ENCODE data around the gene CCDC33. TPM values are rescaled to one million over a fixed set of nuclear protein-coding genes. Genes with fewer than 3 reads are reported as not detected.

The CCDC33 gene
- total RNA-seq, 2 donors from 2014 or later, result 0.10 to 0.21 TPM

DNA sequence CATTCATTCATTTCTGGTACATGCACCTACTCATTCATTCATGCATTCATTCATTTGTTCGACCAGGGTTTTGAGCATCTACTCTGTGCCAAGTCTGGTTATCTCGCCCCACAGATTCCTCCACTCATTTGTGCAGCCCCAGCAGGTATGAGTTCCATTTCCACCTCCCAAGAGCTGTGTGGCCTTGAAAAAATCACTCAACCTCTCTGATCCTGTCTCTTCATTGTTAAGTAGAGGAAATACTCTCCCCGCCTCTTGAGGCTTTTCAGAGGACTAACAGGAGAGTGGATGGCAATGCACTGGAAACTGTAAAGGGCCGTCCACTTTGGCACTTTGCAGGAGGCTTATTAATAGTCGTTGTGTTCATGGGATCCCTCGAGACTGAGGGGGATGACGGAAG is 69.6 kb downstream of the CCDC33 start:
- TF ChIP-seq, protein P1, sequence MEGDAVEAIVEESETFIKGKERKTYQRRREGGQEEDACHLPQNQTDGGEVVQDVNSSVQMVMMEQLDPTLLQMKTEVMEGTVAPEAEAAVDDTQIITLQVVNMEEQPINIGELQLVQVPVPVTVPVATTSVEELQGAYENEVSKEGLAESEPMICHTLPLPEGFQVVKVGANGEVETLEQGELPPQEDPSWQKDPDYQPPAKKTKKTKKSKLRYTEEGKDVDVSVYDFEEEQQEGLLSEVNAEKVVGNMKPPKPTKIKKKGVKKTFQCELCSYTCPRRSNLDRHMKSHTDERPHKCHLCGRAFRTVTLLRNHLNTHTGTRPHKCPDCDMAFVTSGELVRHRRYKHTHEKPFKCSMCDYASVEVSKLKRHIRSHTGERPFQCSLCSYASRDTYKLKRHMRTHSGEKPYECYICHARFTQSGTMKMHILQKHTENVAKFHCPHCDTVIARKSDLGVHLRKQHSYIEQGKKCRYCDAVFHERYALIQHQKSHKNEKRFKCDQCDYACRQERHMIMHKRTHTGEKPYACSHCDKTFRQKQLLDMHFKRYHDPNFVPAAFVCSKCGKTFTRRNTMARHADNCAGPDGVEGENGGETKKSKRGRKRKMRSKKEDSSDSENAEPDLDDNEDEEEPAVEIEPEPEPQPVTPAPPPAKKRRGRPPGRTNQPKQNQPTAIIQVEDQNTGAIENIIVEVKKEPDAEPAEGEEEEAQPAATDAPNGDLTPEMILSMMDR (IDR thresholded peaks at IDR 0.05), result no peak
- intact Hi-C loops (cut with DNase I), result no loop called here
- Histone ChIP-seq H3K4me1 (no peaks in the 10 kb centered on the region), H3K27ac (no peak overlapping the region), H3K36me3 (no peaks in the 10 kb centered on the region), H3K9ac (ENCODE audit: low read depth in 2 of 2, low read length in 2 of 2) (no peak overlapping the region), H3K4me3 (no peak overlapping the region), H3K9me3 (no peaks in the 10 kb centered on the region), H3K27me3 (no peaks in the 10 kb centered on the region)
- DNase-seq, result no peak

DNA sequence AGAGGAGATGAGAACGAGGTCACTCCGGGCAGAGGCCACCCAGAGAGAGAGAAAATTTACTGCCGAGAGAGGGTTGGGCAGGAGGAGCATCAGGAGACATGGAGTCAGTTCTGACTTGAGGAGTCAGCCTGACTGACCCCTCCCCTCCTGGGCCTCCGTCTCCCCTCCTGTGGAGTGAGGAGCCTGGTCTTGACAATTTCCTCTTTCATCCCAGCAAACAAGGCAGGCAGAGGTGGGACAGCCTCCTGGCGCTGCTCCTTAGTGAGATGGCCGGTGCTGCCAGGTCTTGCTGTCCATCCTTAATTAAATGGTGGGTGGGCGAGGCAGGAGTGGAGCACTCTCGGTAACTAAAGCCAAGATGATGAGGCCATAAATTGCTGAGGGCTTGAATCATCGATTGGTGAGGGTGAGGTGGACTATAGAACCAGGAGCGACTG is 70.7 kb downstream of the CCDC33 start:
- no peak overlapping the region for H3K4me3 ChIP-seq
- no peaks in the 10 kb centered on the region for H3K4me1 ChIP-seq
- no peak overlapping the region for H3K9ac ChIP-seq (ENCODE audit: low read depth in 2 of 2, low read length in 2 of 2)
- H3K27ac ChIP-seq, result no peak overlapping the region
- H3K36me3 ChIP-seq, result no peaks in the 10 kb centered on the region
- no peak for DNase-seq
- H3K27me3 ChIP-seq, result no peaks in the 10 kb centered on the region
- no peaks in the 10 kb centered on the region for H3K9me3 ChIP-seq
- TF ChIP-seq, protein P1 (IDR thresholded peaks at IDR 0.05), result no peak
- intact Hi-C loops (cut with DNase I), result no loop called here

DNA sequence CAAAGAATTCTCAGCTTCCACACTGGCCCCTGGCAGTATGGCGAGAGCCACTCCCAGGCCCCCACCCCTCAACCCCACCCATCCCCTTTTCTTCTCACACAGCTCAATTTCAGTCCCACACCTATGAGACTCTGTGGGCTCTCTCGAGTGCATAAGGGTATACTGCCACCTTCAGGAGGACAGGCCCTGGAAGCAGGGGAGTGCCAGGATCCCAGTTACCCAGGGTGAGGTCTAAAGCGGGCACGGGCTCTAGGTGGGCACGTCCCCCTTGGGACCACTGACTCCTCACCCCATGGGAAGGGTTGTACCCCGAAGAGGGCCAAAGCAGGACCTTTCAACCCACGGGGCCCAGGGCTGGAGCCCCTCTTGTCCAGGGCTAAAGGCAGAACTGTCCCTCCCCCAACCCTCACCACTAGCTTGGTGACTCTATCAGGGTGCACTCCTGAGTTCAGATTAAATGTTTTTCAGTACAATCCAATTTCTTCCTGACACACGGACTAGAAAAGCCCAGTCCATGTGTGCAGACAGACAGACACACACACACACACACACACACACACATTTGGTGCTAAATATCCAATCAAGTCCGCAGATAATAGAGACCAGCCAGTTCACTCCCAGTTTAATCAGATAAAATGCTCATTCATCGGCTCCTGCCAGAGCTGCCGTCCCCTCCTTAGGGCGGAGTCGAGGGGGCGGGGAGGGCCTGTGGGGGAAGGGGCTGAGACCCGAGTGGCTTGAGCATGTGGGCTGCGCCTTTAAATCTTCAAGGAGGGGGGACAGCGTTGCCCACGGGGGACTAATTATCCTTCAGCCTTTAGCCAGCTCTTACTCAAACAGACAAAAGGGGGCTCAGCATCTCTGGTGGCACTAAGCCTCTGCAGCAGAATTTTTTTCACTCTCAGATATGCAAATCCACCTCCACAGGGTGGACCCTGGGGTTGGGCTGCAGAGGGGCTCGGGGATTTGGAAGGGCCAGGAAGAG is 72.0 kb downstream of the CCDC33 start:
- H3K9me3 ChIP-seq, result no peaks in the 10 kb centered on the region
- H3K36me3 ChIP-seq, result no peaks in the 10 kb centered on the region
- intact Hi-C loops (cut with DNase I), result no loop called here
- no peak overlapping the region for H3K4me3 ChIP-seq
- H3K9ac ChIP-seq (ENCODE audit: low read depth in 2 of 2, low read length in 2 of 2), result no peak overlapping the region
- TF ChIP-seq, protein P1 (IDR thresholded peaks at IDR 0.05), result peak; percentile 49
- no peaks in the 10 kb centered on the region for H3K4me1 ChIP-seq
- no peaks in the 10 kb centered on the region for H3K27me3 ChIP-seq
- H3K27ac ChIP-seq, result no peak overlapping the region
- DNase-seq, result peak; percentile 42

DNA sequence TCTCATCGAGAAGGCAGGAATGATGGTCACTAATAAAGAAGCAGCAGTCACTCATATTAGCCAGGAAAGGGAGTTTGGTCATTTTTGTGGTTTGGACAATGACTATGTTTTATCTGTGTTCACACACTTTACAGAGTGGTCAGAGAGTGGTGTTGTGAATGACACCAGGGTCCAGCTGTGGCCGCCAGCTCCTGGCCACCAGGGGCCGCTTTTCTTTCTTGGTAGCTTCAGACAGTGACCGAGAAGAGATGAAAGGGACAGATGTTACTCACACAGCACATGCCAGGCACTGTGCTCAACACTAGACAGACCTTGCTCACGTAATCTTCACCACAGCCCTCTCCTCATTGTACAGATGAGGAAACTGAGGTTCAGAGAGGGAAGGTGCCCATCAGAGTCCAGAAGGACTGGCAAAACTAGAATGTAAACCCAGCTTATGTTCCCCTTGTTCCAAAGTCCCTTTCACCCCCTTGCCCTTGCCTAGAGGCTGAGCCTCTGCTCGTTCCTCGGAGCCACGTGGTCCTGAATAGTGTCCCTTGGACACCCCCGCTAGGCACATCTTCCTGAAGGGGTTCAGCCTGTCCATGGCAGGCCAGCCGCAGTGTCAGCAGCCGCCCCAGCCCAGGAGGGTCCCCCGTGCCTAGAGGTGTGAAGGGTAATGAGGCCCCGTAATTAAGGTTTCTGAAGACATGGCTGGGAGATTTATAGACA is 75.8 kb downstream of the CCDC33 start:
- intact Hi-C loops (cut with DNase I), result loop anchor here (10.0 kb wide), 1 partner anchor 347 kb away; no protein-coding TSS in a partner anchor

DNA sequence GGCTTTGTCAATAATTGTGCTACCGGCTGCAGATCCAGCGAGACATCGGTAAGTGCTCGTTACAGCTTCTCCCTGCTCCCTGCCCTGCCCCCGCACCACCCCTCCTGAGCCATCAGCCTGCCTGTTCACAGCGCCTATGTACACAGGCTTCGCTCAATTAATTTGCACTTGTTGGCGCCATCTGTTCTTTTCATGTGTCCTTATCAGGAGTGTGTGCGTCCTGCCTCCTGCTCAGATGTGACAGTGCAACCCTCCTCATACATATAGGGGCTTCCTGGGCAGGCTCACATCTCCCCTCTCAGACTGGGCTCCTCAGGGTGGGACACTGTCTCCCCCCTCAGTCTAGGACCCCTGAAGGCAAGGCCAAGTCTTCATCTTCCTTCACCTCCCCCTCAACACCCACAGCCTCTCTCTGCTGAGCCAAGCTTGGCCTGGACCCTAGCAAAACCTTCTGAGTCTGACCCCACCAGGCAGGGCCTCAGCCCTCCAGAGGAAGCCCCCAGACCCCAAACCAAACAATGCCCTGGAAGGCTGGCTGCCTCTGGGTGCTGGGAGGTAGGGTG is 76.4 kb downstream of the CCDC33 start:
- Histone ChIP-seq H3K9me3 (no peaks in the 10 kb centered on the region), H3K27me3 (no peaks in the 10 kb centered on the region), H3K9ac (ENCODE audit: low read depth in 2 of 2, low read length in 2 of 2) (no peak overlapping the region), H3K4me1 (no peaks in the 10 kb centered on the region), H3K36me3 (no peaks in the 10 kb centered on the region), H3K4me3 (no peak overlapping the region), H3K27ac (no peak overlapping the region)
- DNase-seq, result no peak
- TF ChIP-seq, protein P1 (IDR thresholded peaks at IDR 0.05), result no peak
- intact Hi-C loops (cut with DNase I), result loop anchor here (10.0 kb wide), 1 partner anchor 348 kb away; no protein-coding TSS in a partner anchor

More for the DNA sequence above, 75.8 kb downstream of the CCDC33 start:
- H3K4me1 ChIP-seq, result no peaks in the 10 kb centered on the region
- no peaks in the 10 kb centered on the region for H3K9me3 ChIP-seq
- TF ChIP-seq, protein P1 (IDR thresholded peaks at IDR 0.05), result no peak
- no peaks in the 10 kb centered on the region for H3K36me3 ChIP-seq
- DNase-seq, result no peak
- no peak overlapping the region for H3K9ac ChIP-seq (ENCODE audit: low read depth in 2 of 2, low read length in 2 of 2)
- H3K27ac ChIP-seq, result no peak overlapping the region
- no peaks in the 10 kb centered on the region for H3K27me3 ChIP-seq
- no peak overlapping the region for H3K4me3 ChIP-seq

All from colonic mucosa (tissue), 4 donors.